ENCODE data around the gene SCPEP1. TPM values are rescaled to one million over a fixed set of nuclear protein-coding genes. Genes with fewer than 3 reads are reported as not detected.
"Not testable (repeated sequence)": the region's sequence is repeated elsewhere in the genome, so short reads cannot be mapped to it uniquely, and the experiment has no call there.

The SCPEP1 gene
- total and polyA plus RNA-seq, 5 donors from 2014 or later: 14.5 to 24.9 (median 23.0) TPM

DNA sequence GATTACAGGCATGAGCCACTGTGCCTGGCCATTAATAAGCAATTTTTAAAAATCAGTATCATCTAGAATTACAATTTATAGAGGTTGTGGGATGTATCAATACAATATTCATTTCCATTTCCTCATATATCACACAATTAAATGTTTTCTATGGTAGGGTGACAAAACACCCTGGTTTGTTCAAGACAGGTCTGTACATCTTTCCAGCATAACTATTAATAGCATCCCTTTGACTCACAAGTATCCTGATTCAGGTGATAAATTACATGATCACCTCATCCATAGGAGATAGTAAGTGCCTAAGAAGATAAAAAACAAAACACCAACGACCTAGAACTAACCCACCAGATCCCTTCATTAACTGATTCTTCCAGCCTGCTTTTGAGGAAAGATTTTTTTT lies 30.2 kb upstream of the SCPEP1 start:
- H3K36me3 Mint-ChIP-seq: peaks cover 41% of the 10 kb centered on the region
- peaks cover 13 to 30% (median 15%) of the 10 kb centered on the region in 4 donors for H3K4me1 Mint-ChIP-seq
- peaks cover 49% of the 10 kb centered on the region for H3K36me3 ChIP-seq (ENCODE audit: control insufficient read depth, insufficient read depth, low read length)
- H3K9me3 ChIP-seq (ENCODE audit: control insufficient read depth in 2 of 2, low read length in 2 of 2): no peaks in the 10 kb centered on the region
- ATAC-seq (ENCODE audit: low read depth in 2 of 2) (no peak), DNase-seq (no peak)
- H3K27ac ChIP-seq (ENCODE audit: insufficient read depth, low read length, poor library complexity, severe bottlenecking): no peak overlapping the region
- H3K4me3 ChIP-seq (ENCODE audit: low read depth, low read length): no peak overlapping the region
- H3K4me1 ChIP-seq (ENCODE audit: control insufficient read depth, insufficient read depth, low read length, poor library complexity, severe bottlenecking): no peaks in the 10 kb centered on the region
- no peak overlapping the region for H3K27ac Mint-ChIP-seq
- H3K27me3 ChIP-seq (ENCODE audit: control insufficient read depth, insufficient read depth, low read length): no peaks in the 10 kb centered on the region
- H3K9me3 Mint-ChIP-seq: peaks cover 0 to 1% (median 0%) of the 10 kb centered on the region in 7 donors
- no peak overlapping the region for H3K4me3 Mint-ChIP-seq
- H3K27me3 Mint-ChIP-seq: no peaks in the 10 kb centered on the region

GRCh38 chr17:56948491-56948890 lies 29.4 kb upstream of the SCPEP1 start:
- no peak for DNase-seq

GRCh38 chr17:56949595-56949994 lies 28.3 kb upstream of the SCPEP1 start:
- peaks cover 14 to 35% (median 19%) of the 10 kb centered on the region in 4 donors for H3K4me1 Mint-ChIP-seq
- ATAC-seq (ENCODE audit: low read depth in 2 of 2) (no peak), DNase-seq (peak in 1 of 3 donors; percentile 47)
- H3K27ac ChIP-seq (ENCODE audit: insufficient read depth, low read length, poor library complexity, severe bottlenecking): no peak overlapping the region
- H3K27me3 ChIP-seq (ENCODE audit: control insufficient read depth, insufficient read depth, low read length): no peaks in the 10 kb centered on the region
- peaks cover 38% of the 10 kb centered on the region for H3K36me3 ChIP-seq (ENCODE audit: control insufficient read depth, insufficient read depth, low read length)
- H3K9me3 ChIP-seq (ENCODE audit: control insufficient read depth in 2 of 2, low read length in 2 of 2): no peaks in the 10 kb centered on the region
- peaks cover 0 to 1% (median 0%) of the 10 kb centered on the region in 7 donors for H3K9me3 Mint-ChIP-seq
- H3K4me3 ChIP-seq (ENCODE audit: low read depth, low read length): no peak overlapping the region
- peak overlapping the region; percentile 21 to 72 (median 38) for H3K27ac Mint-ChIP-seq
- H3K36me3 Mint-ChIP-seq: peaks cover 31% of the 10 kb centered on the region
- no peaks in the 10 kb centered on the region for H3K27me3 Mint-ChIP-seq
- no peak overlapping the region for H3K4me3 Mint-ChIP-seq
- no peaks in the 10 kb centered on the region for H3K4me1 ChIP-seq (ENCODE audit: control insufficient read depth, insufficient read depth, low read length, poor library complexity, severe bottlenecking)

More at GRCh38 chr17:56948491-56948890, 29.4 kb upstream of the SCPEP1 start:
- Mint-ChIP-seq H3K36me3 (peaks cover 36% of the 10 kb centered on the region), H3K4me3 (no peak overlapping the region), H3K27ac (no peak overlapping the region), H3K4me1 (peaks cover 14 to 32% (median 17%) of the 10 kb centered on the region in 4 donors), H3K9me3 (peaks cover 0 to 1% (median 0%) of the 10 kb centered on the region in 7 donors), H3K27me3 (no peaks in the 10 kb centered on the region)
- ATAC-seq (ENCODE audit: low read depth in 2 of 2): no peak
- no peaks in the 10 kb centered on the region for H3K27me3 ChIP-seq (ENCODE audit: control insufficient read depth, insufficient read depth, low read length)
- no peak overlapping the region for H3K4me3 ChIP-seq (ENCODE audit: low read depth, low read length)
- no peaks in the 10 kb centered on the region for H3K9me3 ChIP-seq (ENCODE audit: control insufficient read depth in 2 of 2, low read length in 2 of 2)
- no peaks in the 10 kb centered on the region for H3K4me1 ChIP-seq (ENCODE audit: control insufficient read depth, insufficient read depth, low read length, poor library complexity, severe bottlenecking)
- no peak overlapping the region for H3K27ac ChIP-seq (ENCODE audit: insufficient read depth, low read length, poor library complexity, severe bottlenecking)
- peaks cover 46% of the 10 kb centered on the region for H3K36me3 ChIP-seq (ENCODE audit: control insufficient read depth, insufficient read depth, low read length)

DNA sequence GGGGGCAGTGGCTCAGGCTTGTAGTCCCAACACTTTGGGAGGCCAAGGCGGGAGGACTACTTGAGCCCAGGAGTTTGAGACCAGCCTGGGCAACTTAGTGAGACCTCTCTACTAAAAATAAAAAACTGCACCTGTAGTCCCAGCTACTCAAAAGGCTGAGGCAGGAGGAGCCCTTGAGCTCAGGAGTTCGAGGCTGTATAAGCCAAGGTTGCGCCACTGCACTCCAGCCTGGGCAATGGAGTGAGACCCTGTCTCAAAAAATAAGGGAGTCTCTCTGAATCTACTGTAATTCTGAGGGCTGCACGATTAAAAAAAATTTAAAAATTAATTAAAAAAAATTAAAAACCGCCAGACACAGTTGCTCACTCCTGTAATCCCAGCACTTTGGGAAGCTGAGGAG lies 20.9 kb upstream of the SCPEP1 start:
- Mint-ChIP-seq H3K9me3 (no peaks in the 10 kb centered on the region), H3K4me1 (peaks cover 15 to 54% (median 26%) of the 10 kb centered on the region in 4 donors), H3K4me3 (no peak overlapping the region), H3K27me3 (no peaks in the 10 kb centered on the region), H3K27ac (no peak overlapping the region), H3K36me3 (peaks cover 8% of the 10 kb centered on the region)
- H3K36me3 ChIP-seq (ENCODE audit: control insufficient read depth, insufficient read depth, low read length): peaks cover 6% of the 10 kb centered on the region
- H3K4me3 ChIP-seq (ENCODE audit: low read depth, low read length): no peak overlapping the region
- ATAC-seq (ENCODE audit: low read depth in 2 of 2) (no peak), DNase-seq (no peak)
- peaks cover 15% of the 10 kb centered on the region for H3K4me1 ChIP-seq (ENCODE audit: control insufficient read depth, insufficient read depth, low read length, poor library complexity, severe bottlenecking)
- H3K9me3 ChIP-seq (ENCODE audit: control insufficient read depth in 2 of 2, low read length in 2 of 2): no peaks in the 10 kb centered on the region
- no peak overlapping the region for H3K27ac ChIP-seq (ENCODE audit: insufficient read depth, low read length, poor library complexity, severe bottlenecking)
- H3K27me3 ChIP-seq (ENCODE audit: control insufficient read depth, insufficient read depth, low read length): no peaks in the 10 kb centered on the region

DNA sequence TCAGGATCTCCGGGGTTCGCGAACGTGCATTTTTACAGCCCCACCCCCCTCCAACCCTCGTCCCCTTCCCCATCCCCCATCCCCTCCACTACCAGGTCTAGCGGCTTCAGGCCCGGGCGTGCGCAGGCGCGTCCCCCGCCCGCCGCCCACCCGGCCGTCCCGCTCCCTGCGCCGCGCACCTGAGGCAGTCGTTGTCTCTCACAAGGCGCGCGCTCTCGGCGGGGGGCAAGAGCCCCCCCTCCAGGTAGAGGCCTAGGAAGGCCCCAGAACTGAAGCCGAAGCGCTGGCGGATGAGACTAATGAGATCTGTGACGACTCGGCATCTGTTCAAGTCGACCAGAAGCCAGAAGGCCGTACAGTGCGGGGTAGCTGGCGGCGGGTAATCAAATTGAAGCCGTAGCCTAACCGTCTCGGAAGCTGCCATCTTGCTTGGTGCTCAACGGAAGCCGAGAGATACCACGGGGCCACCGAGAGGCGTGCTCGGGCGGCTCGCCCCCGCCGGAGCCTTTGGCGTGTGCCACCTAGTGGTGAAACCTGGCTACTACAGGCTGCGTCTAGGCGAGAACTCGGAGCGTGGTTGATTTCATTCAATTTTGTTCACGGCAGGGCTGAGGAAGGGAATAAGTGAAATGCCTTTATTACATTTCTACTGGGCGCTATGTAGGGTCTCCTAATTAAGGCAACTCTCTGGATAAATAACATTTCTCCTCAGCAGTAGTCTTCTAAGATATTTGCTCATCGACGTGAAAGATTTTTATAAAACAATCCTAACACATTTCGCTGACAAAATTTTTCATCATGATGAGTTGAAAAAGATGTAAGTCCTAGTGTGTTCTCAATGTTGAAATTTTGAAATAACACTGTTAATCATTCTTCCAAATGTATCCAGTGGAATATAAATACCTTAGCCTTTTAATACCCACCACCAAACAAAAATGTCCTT lies 17.1 kb upstream of the SCPEP1 start, which contains the start of gene COIL:
Gene COIL, minus strand, starts transcription at position 455 of the 943 bp plus-strand sequence. Its CDS starts 31 bp downstream, at position 424.
- peak within 1 kb of the TSS; percentile 90 for H3K27ac ChIP-seq (ENCODE audit: insufficient read depth, low read length, poor library complexity, severe bottlenecking)
- H3K36me3 ChIP-seq (ENCODE audit: control insufficient read depth, insufficient read depth, low read length): peaks cover 6% of the 10 kb centered on the region
- peaks cover 9% of the 10 kb centered on the region for H3K27me3 Mint-ChIP-seq
- H3K27ac Mint-ChIP-seq: peak within 1 kb of the TSS; percentile 43 to 94 (median 90)
- peaks cover 0 to 3% (median 0%) of the 10 kb centered on the region in 7 donors for H3K9me3 Mint-ChIP-seq
- peaks cover 15% of the 10 kb centered on the region for H3K4me1 ChIP-seq (ENCODE audit: control insufficient read depth, insufficient read depth, low read length, poor library complexity, severe bottlenecking)
- H3K4me1 Mint-ChIP-seq: peaks cover 11 to 37% (median 20%) of the 10 kb centered on the region in 4 donors
- peaks cover 8% of the 10 kb centered on the region for H3K36me3 Mint-ChIP-seq
- H3K27me3 ChIP-seq (ENCODE audit: control insufficient read depth, insufficient read depth, low read length): no peaks in the 10 kb centered on the region
- H3K4me3 Mint-ChIP-seq: peak within 1 kb of the TSS; percentile 90 to 91 (median 90)
- peak within 1 kb of the TSS; percentile 80 for H3K4me3 ChIP-seq (ENCODE audit: low read depth, low read length)
- H3K9me3 ChIP-seq (ENCODE audit: control insufficient read depth in 2 of 2, low read length in 2 of 2): no peaks in the 10 kb centered on the region
- ATAC-seq (ENCODE audit: low read depth in 2 of 2) (peak; percentile 98 to 99), DNase-seq (peak; percentile 85 to 94 (median 93))

GRCh38 chr17:56965241-56965640 lies 12.7 kb upstream of the SCPEP1 start:
- not testable (repeated sequence) for H3K27ac Mint-ChIP-seq; H3K4me1 Mint-ChIP-seq; H3K9me3 Mint-ChIP-seq; DNase-seq; H3K27me3 ChIP-seq (ENCODE audit: control insufficient read depth, insufficient read depth, low read length); H3K27ac ChIP-seq (ENCODE audit: insufficient read depth, low read length, poor library complexity, severe bottlenecking); H3K9me3 ChIP-seq (ENCODE audit: control insufficient read depth in 2 of 2, low read length in 2 of 2); H3K4me3 Mint-ChIP-seq; ATAC-seq (ENCODE audit: low read depth in 2 of 2); H3K36me3 ChIP-seq (ENCODE audit: control insufficient read depth, insufficient read depth, low read length); H3K36me3 Mint-ChIP-seq; H3K4me3 ChIP-seq (ENCODE audit: low read depth, low read length); H3K4me1 ChIP-seq (ENCODE audit: control insufficient read depth, insufficient read depth, low read length, poor library complexity, severe bottlenecking)
- H3K27me3 Mint-ChIP-seq: peaks cover 34% of the 10 kb centered on the region

DNA sequence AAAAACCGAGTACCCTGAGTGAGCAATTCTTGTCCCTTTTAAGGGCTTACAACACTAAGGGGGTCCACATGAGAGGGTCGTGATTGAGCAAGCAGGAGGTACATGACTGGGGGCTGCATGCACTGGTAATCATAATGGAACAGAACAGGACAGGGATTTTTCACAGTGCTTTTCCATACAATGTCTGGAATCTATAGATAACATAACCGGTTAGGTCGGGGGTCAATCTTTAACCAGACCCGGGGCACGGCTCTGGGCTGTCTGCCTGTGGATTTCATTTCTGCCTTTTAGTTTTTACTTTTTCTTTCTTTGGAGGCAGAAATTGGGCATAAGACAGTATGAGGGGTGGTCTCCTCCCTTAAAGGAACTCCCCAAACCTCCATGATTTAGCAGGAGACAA lies 12.2 kb upstream of the SCPEP1 start:
- H3K36me3 Mint-ChIP-seq; DNase-seq; H3K36me3 ChIP-seq (ENCODE audit: control insufficient read depth, insufficient read depth, low read length); H3K27me3 ChIP-seq (ENCODE audit: control insufficient read depth, insufficient read depth, low read length); H3K27ac Mint-ChIP-seq; H3K4me3 ChIP-seq (ENCODE audit: low read depth, low read length); H3K27ac ChIP-seq (ENCODE audit: insufficient read depth, low read length, poor library complexity, severe bottlenecking); H3K9me3 ChIP-seq (ENCODE audit: control insufficient read depth in 2 of 2, low read length in 2 of 2); H3K4me3 Mint-ChIP-seq; H3K9me3 Mint-ChIP-seq; H3K4me1 Mint-ChIP-seq; ATAC-seq (ENCODE audit: low read depth in 2 of 2); H3K4me1 ChIP-seq (ENCODE audit: control insufficient read depth, insufficient read depth, low read length, poor library complexity, severe bottlenecking): not testable (repeated sequence)
- peaks cover 34% of the 10 kb centered on the region for H3K27me3 Mint-ChIP-seq

Measured in CD4-positive, CD25-positive, alpha-beta regulatory T cell (primary cell).